Upper lobe of right lung (tissue), 1 donor: ENCODE results near the gene GREB1L. TPM values are rescaled to one million over a fixed set of nuclear protein-coding genes. Genes with fewer than 3 reads are reported as not detected.

ENCODE experiments used
- ATAC-seq: fragments of 200-7000 bp; cut with Tn5 transposase; one replicate; pipeline ENCODE4 v1.9.1; 2020; ENCODE audit warnings: mild to moderate bottlenecking, moderate library complexity
- DNase-seq: peaks from one replicate; pipeline ENCODE4 v3.0.0-alpha.2; 2020
- H3K27ac ChIP-seq: fragments of 200-600 bp; one replicate; pipeline ENCODE4 v1.8.0; 2022
- H3K27me3 ChIP-seq: fragments of 200-600 bp; one replicate; pipeline ENCODE4 v1.8.0; 2022; ENCODE audit warnings: mild to moderate bottlenecking
- H3K36me3 ChIP-seq: fragments of 200-600 bp; one replicate; pipeline ENCODE4 v1.8.0; 2022
- H3K4me1 ChIP-seq: fragments of 200-600 bp; one replicate; pipeline ENCODE4 v1.8.0; 2022
- H3K4me3 ChIP-seq: fragments of 200-600 bp; one replicate; pipeline ENCODE4 v1.8.0; 2022; ENCODE audit warnings: mild to moderate bottlenecking
- H3K9me3 ChIP-seq: fragments of 200-600 bp; one replicate; pipeline ENCODE4 v1.8.0; 2022
- CTCF ChIP-seq: fragments of 200-600 bp; IDR thresholded peaks from one replicate; pipeline ENCODE4 v1.8.0; 2022; ENCODE audit warnings: antibody characterized with exemption
- intact Hi-C: fragments of 100-400 bp; cut with DNase I; formaldehyde crosslinking; loops from one replicate; pipeline ENCODE4 v1.11.0; 2022
- total RNA-seq: library from RNA; stranded (reverse); fragmentation: NEBNext Ultra II Directional; extraction: Animal tissue kit (Norgen Biotek cat#: 25700); gene quantifications from one replicate; pipeline ENCODE4 v1.2.1, GENCODE V29; 2021
- donor health status: DM: no; HTN: yes; CAD: no; lungs with severe emphysema.

GREB1L gene
- total RNA-seq, 1 donor from 2014 or later: 1.2 TPM

GRCh38 chr18:21284540-21284939 is 42.5 kb downstream of the GREB1L start:
- no peak for ATAC-seq
- no peak overlapping the region for H3K27ac ChIP-seq

GRCh38 chr18:21289827-21290226 is 47.8 kb downstream of the GREB1L start:
- intact Hi-C loops: no loop called here
- no peak for DNase-seq
- ATAC-seq: no peak
- Histone ChIP-seq H3K4me1 (no peaks in the 10 kb centered on the region), H3K27ac (no peak overlapping the region), H3K36me3 (no peaks in the 10 kb centered on the region), H3K27me3 (no peaks in the 10 kb centered on the region), H3K9me3 (no peaks in the 10 kb centered on the region), H3K4me3 (no peak overlapping the region)
- TF ChIP-seq CTCF: no peak

More at GRCh38 chr18:21284540-21284939, 42.5 kb downstream of the GREB1L start:
- Histone ChIP-seq H3K4me1 (no peaks in the 10 kb centered on the region), H3K4me3 (no peak overlapping the region), H3K36me3 (no peaks in the 10 kb centered on the region), H3K9me3 (no peaks in the 10 kb centered on the region), H3K27me3 (no peaks in the 10 kb centered on the region)
- TF ChIP-seq CTCF: no peak
- intact Hi-C loops: no loop called here
- no peak for DNase-seq

GRCh38 chr18:21291106-21291505 is 49.1 kb downstream of the GREB1L start:
- ATAC-seq (no peak), DNase-seq (no peak)
- no peaks in the 10 kb centered on the region for H3K9me3 ChIP-seq
- no peaks in the 10 kb centered on the region for H3K36me3 ChIP-seq
- no peak overlapping the region for H3K4me3 ChIP-seq
- H3K4me1 ChIP-seq: no peaks in the 10 kb centered on the region
- H3K27me3 ChIP-seq: no peaks in the 10 kb centered on the region
- H3K27ac ChIP-seq: no peak overlapping the region
- no peak for TF ChIP-seq CTCF
- intact Hi-C loops: no loop called here

GRCh38 chr18:21293479-21293878 is 51.4 kb downstream of the GREB1L start:
- H3K9me3 ChIP-seq: no peaks in the 10 kb centered on the region
- DNase-seq (no peak), ATAC-seq (no peak)
- intact Hi-C loops: no loop called here
- no peak overlapping the region for H3K4me3 ChIP-seq
- H3K36me3 ChIP-seq: no peaks in the 10 kb centered on the region
- H3K27ac ChIP-seq: no peak overlapping the region
- TF ChIP-seq CTCF: no peak
- H3K4me1 ChIP-seq: no peaks in the 10 kb centered on the region
- H3K27me3 ChIP-seq: no peaks in the 10 kb centered on the region

- Histone ChIP-seq H3K36me3 (no peaks in the 10 kb centered on the region), H3K27ac (no peak overlapping the region), H3K4me1 (no peaks in the 10 kb centered on the region), H3K27me3 (no peaks in the 10 kb centered on the region), H3K4me3 (no peak overlapping the region), H3K9me3 (no peaks in the 10 kb centered on the region)
- no peak for TF ChIP-seq CTCF
- intact Hi-C loops: no loop called here
- ATAC-seq (no peak), DNase-seq (no peak)
These were observed 53.1 kb downstream of the GREB1L start for GRCh38 chr18:21295101-21295500.

GRCh38 chr18:21296045-21296444 is 54.0 kb downstream of the GREB1L start:
- Histone ChIP-seq H3K36me3 (no peaks in the 10 kb centered on the region), H3K9me3 (no peaks in the 10 kb centered on the region), H3K27me3 (no peaks in the 10 kb centered on the region), H3K4me1 (no peaks in the 10 kb centered on the region), H3K27ac (no peak overlapping the region), H3K4me3 (no peak overlapping the region)
- intact Hi-C loops: no loop called here
- no peak for DNase-seq
- no peak for ATAC-seq
- TF ChIP-seq CTCF: no peak
